GM12872 (cell line): ENCODE measurements around the gene MEX3D.

Experiments
- CTCF ChIP-seq: IDR thresholded peaks from 3 replicates; pipeline ENCODE4 v1.5.1; 2011; ENCODE audit warnings: low read depth, mild to moderate bottlenecking, low read length, moderate library complexity; ENCODE audit not compliant: insufficient read depth

Gene MEX3D

GRCh38 chr19:1514986-1515721, 53.0 kb downstream of the MEX3D start:
- no peak for TF ChIP-seq CTCF

GRCh38 chr19:1514295-1514661, 53.8 kb downstream of the MEX3D start:
- no peak for TF ChIP-seq CTCF

- TF ChIP-seq CTCF = peak; percentile 60
Measured at GRCh38 chr19:1513499-1514294, 54.4 kb downstream of the MEX3D start.

GRCh38 chr19:1512671-1513498, 55.2 kb downstream of the MEX3D start, which contains the start of gene ADAMTSL5:
Gene ADAMTSL5, minus strand, starts transcription at chr19:1513019. Its CDS starts 2,076 bp downstream, at chr19:1510943.
- no peak for TF ChIP-seq CTCF

- no peak for TF ChIP-seq CTCF
Measured at GRCh38 chr19:1511318-1512317, 56.5 kb downstream of the MEX3D start.

GRCh38 chr19:1510807-1511206, 57.3 kb downstream of the MEX3D start:
- no peak for TF ChIP-seq CTCF
